RWPE2 (cell line): Measurements from ENCODE around the gene KAT5.

ENCODE experiments used
- ATAC-seq: fragments of 200-7000 bp; cut with Tn5 transposase; 3 replicates; pipeline ENCODE4 v1.9.1; 2021; ENCODE audit warnings: low read depth
- DNase-seq: peaks from one replicate; pipeline ENCODE4 v3.0.0-alpha.2; 2020; ENCODE audit warnings: low spot score
- H3K27ac ChIP-seq: fragments of 450-650 bp; 2 replicates; pipeline ENCODE4 v1.5.1; 2017; ENCODE audit warnings: mild to moderate bottlenecking; ENCODE audit not compliant: poor library complexity, severe bottlenecking
- H3K27me3 ChIP-seq: fragments of 250-450 bp; sonication (Bioruptor Pico); 2 replicates; pipeline ENCODE4 v1.5.1; 2021; ENCODE audit warnings: mild to moderate bottlenecking, moderate library complexity; ENCODE audit not compliant: insufficient read depth, poor library complexity, severe bottlenecking
- H3K36me3 ChIP-seq: fragments of 250-450 bp; sonication (Bioruptor Pico); 2 replicates; pipeline ENCODE4 v1.5.1; 2020; ENCODE audit warnings: low read depth, mild to moderate bottlenecking, moderate library complexity
- H3K4me1 ChIP-seq: fragments of 250-450 bp; sonication (Bioruptor Pico); 2 replicates; pipeline ENCODE4 v1.5.1; 2021; ENCODE audit warnings: mild to moderate bottlenecking, moderate library complexity; ENCODE audit not compliant: insufficient read depth, poor library complexity, severe bottlenecking
- H3K4me3 ChIP-seq: fragments of 250-450 bp; sonication (Bioruptor Pico); 2 replicates; pipeline ENCODE4 v1.5.1; 2021; ENCODE audit warnings: mild to moderate bottlenecking, moderate library complexity; ENCODE audit not compliant: severe bottlenecking
- H3K9me3 ChIP-seq: fragments of 250-450 bp; sonication (Bioruptor Pico); 2 replicates; pipeline ENCODE4 v1.5.1; 2021; ENCODE audit warnings: mild to moderate bottlenecking, moderate library complexity; ENCODE audit not compliant: severe bottlenecking
- CTCF ChIP-seq: fragments of 450-650 bp; IDR thresholded peaks from one replicate; pipeline ENCODE4 v1.5.1; 2017; ENCODE audit warnings: mild to moderate bottlenecking, moderate library complexity; ENCODE audit not compliant: poor library complexity, severe bottlenecking

The KAT5 gene

GRCh38 chr11:65714433-65714832 is 2.4 kb downstream of the KAT5 start:
- Histone ChIP-seq H3K4me1 (no peaks in the 10 kb centered on the region), H3K4me3 (no peak overlapping the region), H3K27ac (no peak overlapping the region), H3K27me3 (no peaks in the 10 kb centered on the region), H3K36me3 (peaks cover 62% of the 10 kb centered on the region), H3K9me3 (no peaks in the 10 kb centered on the region)
- DNase-seq (no peak), ATAC-seq (no peak)
- TF ChIP-seq CTCF, result no peak

GRCh38 chr11:65716302-65716701 is 4.2 kb downstream of the KAT5 start:
- DNase-seq (no peak), ATAC-seq (no peak)
- H3K36me3 ChIP-seq, result peaks cover 62% of the 10 kb centered on the region
- no peak overlapping the region for H3K4me3 ChIP-seq
- no peaks in the 10 kb centered on the region for H3K4me1 ChIP-seq
- H3K27me3 ChIP-seq, result no peaks in the 10 kb centered on the region
- H3K9me3 ChIP-seq, result no peaks in the 10 kb centered on the region
- no peak for TF ChIP-seq CTCF
- no peak overlapping the region for H3K27ac ChIP-seq

- no peaks in the 10 kb centered on the region for H3K27me3 ChIP-seq
- H3K36me3 ChIP-seq, result peaks cover 62% of the 10 kb centered on the region
- no peaks in the 10 kb centered on the region for H3K9me3 ChIP-seq
- H3K4me3 ChIP-seq, result no peak overlapping the region
- no peak for DNase-seq
- no peak for ATAC-seq
- H3K4me1 ChIP-seq, result no peaks in the 10 kb centered on the region
- no peak for TF ChIP-seq CTCF
- no peak overlapping the region for H3K27ac ChIP-seq
Measured at GRCh38 chr11:65716774-65717405, 4.8 kb downstream of the KAT5 start.

GRCh38 chr11:65717906-65718305 is 5.9 kb downstream of the KAT5 start:
- no peaks in the 10 kb centered on the region for H3K9me3 ChIP-seq
- no peak overlapping the region for H3K27ac ChIP-seq
- DNase-seq, result no peak
- TF ChIP-seq CTCF, result no peak
- no peaks in the 10 kb centered on the region for H3K27me3 ChIP-seq
- peaks cover 60% of the 10 kb centered on the region for H3K36me3 ChIP-seq
- no peaks in the 10 kb centered on the region for H3K4me1 ChIP-seq
- no peak for ATAC-seq
- no peak overlapping the region for H3K4me3 ChIP-seq

GRCh38 chr11:65718531-65718930 is 6.5 kb downstream of the KAT5 start:
- H3K27me3 ChIP-seq, result no peaks in the 10 kb centered on the region
- H3K27ac ChIP-seq, result no peak overlapping the region
- H3K4me3 ChIP-seq, result no peak overlapping the region
- no peak for TF ChIP-seq CTCF
- DNase-seq, result no peak
- peaks cover 54% of the 10 kb centered on the region for H3K36me3 ChIP-seq
- ATAC-seq, result no peak
- H3K9me3 ChIP-seq, result no peaks in the 10 kb centered on the region
- H3K4me1 ChIP-seq, result no peaks in the 10 kb centered on the region
